RPMI8226 (cell line): ENCODE results near the gene MTUS2.
A peak's percentile ranks its signal among the peaks of the same experiment; 100 is the strongest.

Source experiments
- DNase-seq: peaks from one replicate; pipeline ENCODE4 v3.0.0-alpha.2; 2015

MTUS2 gene

GRCh38 chr13:29039212-29039611 is 219.1 kb downstream of the MTUS2 start:
- DNase-seq, result no peak

GRCh38 chr13:29046588-29046987 is 226.4 kb downstream of the MTUS2 start:
- DNase-seq, result no peak

DNA sequence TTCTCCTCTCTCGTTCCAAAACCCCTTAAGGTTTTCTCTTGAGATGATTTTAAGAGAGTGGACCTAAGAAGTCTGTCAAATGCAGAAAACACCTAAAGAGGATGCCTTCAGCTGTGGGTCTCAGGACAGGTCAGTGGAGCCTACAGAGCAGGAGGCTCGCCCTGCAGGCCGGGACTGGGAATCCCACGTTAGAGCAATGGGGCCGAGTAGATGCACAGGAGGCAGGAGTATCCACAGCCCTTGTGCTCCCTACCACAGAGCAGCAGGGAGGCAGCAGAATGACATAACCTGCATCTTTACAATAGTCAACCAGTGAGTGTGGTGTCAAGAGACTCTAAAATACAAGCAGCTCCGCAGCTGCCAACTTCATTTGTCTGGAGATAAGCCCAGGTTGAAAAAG is 229.4 kb downstream of the MTUS2 start:
- no peak for DNase-seq

- no peak for DNase-seq
Observed at GRCh38 chr13:29050719-29051118, 230.6 kb downstream of the MTUS2 start.

- peak; percentile 31 for DNase-seq
Observed at GRCh38 chr13:29059800-29060199, 239.7 kb downstream of the MTUS2 start.

DNA sequence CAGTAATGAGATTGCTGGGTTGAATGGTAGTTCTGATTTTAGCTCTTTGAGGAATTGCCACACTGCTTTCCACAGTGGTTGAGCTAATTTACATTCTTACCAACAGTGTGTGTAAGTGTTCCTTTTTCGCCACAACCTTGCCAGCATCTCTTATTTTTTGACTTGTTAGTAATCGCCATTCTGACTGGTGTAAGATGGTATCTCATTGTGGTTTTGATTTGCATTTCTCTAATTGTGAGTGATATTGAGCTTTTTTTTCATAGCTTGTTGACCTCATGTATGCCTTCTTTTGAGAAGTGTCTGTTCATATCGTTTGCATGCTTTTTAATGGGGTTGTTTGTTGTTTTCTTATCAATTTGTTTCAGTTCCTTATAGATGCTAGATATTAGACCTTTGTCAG is 245.0 kb downstream of the MTUS2 start:
- no peak for DNase-seq

GRCh38 chr13:29067306-29067945 is 247.3 kb downstream of the MTUS2 start:
- DNase-seq, result no peak

DNA sequence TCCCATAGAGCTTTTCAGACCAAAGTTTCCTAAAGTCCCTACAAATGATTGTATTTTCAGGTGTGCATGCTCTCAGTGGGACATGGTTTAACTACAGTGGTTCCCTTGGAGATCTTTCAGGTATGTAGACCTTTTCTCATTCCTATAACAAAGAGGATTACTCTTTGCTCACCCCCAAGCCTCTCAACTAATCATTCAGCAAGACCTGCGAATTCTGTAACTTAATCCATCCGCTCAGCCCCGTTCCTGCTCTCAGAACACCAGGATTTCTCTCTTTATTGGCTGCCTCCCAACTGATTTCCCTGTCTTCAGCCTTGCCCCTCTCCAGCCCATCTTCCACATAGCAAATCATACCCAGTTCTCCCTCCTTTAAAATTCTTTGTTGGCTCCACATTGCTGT is 253.6 kb downstream of the MTUS2 start:
- DNase-seq, result no peak

DNA sequence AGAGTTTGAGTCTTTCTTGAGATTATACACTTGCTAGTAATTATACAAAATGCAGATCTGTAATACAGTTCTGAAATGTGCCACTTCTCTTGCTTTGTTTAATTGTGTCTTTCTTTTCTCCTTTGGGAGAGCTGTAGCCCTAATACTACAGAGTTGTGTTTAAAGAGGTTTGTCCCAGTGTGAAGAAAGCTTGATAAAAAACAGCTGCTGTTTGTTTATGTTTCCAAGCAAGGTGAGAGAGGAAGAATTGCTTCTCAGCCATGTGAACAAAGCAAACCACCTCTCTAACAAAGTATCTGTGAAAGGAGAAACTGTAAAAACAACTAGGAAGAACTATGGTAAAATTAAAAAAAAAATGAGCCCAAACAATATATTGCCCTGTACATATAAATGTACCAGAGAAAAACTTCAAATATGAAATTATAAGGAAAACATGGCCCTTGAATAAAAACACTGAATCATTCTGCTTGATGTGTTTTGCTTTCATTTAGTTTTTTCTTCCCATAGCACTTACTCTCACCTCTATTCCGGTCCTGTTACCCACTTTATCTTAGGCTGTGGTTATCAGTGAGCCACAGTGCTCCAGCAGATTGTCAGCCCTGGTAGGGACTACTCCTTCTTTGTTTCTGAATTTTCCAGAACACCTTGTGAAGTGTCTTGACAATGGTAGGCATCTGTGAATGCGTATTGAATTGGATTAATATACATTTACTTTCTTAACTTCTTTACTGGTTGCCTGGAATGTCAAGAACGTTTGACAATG is 257.1 kb downstream of the MTUS2 start:
- DNase-seq, result no peak

DNA sequence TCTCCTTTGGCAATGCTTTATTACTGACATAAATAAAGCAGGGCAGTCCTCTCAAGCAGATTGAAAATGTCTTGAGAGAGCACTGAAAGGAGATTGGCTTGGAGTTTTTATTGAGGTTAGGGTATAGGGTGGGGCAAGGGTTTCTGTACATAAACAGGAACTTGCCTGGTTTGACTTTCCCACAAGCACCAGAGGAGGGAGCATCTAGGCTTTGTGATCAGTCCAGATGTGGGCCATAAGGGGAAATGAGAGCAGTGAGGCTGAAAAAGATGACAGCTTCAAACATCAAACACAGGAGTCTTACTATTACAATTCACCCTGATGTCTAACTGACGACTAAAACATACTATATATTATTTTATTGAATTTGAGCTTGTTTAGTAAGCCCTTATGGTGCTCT is 260.9 kb downstream of the MTUS2 start:
- peak; percentile 76 for DNase-seq

GRCh38 chr13:29081697-29082440 is 261.7 kb downstream of the MTUS2 start:
- DNase-seq, result peak; percentile 44

GRCh38 chr13:29099781-29100406 is 279.8 kb downstream of the MTUS2 start:
- no peak for DNase-seq

- no peak for DNase-seq
Observed at GRCh38 chr13:29100758-29101157, 280.6 kb downstream of the MTUS2 start.

DNA sequence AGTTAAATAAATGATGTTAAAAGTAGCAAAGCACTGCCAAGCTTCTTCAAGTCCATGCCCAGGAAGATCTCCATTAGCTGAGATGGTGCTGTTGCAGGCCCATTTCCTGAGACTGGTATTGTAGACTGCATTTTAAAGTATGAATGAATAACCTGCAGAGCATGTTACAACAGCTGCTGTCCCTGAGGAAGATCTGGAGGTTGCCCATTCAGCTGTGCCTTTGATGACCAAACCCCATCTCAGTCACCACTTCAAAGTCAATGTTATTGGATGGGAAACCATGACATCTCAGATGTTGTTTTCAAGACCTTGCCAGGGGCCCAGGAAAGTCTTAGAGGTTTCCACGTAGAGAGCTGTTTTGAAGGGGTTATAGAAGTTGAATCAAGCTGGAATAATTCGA is 281.3 kb downstream of the MTUS2 start:
- no peak for DNase-seq

GRCh38 chr13:29101905-29102304 is 281.8 kb downstream of the MTUS2 start:
- no peak for DNase-seq

GRCh38 chr13:29103065-29103800 is 283.1 kb downstream of the MTUS2 start:
- DNase-seq, result no peak

- no peak for DNase-seq
Observed at GRCh38 chr13:29104461-29104860, 284.3 kb downstream of the MTUS2 start.

DNA sequence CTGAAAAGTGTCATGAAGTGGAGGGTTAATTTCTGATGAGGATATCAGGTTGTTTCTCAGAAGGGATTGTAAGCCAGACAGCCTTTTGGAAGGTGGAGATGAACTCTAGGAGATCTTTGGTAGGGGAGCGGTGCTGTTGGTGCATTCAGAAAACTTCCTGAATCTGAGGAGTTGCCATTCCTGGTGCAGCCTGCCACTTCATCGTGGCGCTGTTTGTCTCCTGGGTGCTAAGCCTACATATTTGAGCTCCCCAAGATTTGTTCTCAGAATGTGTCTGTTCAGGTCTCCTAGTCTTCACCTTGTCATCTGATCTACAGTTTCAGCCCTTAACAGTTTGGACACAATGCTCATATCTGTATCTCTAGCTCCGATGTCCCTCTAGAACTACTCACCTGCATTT is 285.6 kb downstream of the MTUS2 start:
- DNase-seq, result no peak

DNA sequence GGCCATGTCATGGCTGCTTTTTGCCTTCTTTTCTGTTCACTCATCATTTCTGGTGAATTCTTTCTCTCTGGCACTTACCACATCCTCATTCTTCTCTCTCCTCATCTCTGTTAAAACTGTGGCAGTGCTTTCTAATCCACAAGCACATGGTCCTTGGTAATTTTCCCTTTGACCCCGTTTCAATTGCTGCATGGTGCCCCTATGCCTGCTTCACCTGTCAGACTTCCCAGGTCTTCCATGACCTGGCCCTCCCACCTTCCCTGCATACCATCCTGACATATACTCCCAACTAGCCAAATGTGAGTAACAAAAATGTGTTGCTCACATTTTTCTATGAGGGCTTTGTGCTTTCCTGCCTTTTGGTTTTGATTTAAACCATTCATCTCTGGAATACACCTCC is 286.5 kb downstream of the MTUS2 start:
- peak; percentile 31 for DNase-seq

DNA sequence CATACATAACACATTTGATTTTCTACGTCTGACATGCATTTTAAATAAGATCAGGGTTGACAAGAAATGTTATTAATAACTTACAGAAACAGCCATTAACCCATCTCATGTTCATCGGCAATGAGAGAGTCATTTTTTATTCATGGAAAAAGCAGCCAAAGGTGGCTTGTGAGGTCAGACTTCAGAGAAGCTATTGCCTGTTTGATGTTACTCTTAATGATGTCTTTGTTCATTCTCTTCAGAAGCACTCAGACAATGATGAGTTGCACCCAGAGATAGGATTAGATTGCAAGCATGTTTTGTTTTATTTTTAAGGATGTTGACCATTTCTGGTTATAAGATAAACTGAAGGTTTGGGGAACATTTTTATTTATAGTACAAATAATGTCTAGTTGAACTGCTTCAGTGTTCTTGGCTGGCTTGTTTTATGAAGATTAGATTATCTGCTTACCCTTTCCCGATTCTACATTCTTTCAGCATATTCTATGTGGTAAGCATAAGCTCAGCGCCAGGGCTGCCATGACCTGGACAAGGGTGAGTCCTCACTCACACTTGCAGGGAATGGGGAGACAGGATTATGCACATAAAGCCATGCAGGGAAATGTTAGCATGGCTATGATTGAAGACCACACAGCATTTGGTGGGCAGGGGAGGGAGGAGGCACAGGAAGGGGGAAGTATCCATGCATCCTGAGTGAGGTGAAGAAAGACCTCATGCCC is 288.1 kb downstream of the MTUS2 start:
- no peak for DNase-seq

- DNase-seq, result no peak
Observed at GRCh38 chr13:29109987-29110386, 289.8 kb downstream of the MTUS2 start.

DNA sequence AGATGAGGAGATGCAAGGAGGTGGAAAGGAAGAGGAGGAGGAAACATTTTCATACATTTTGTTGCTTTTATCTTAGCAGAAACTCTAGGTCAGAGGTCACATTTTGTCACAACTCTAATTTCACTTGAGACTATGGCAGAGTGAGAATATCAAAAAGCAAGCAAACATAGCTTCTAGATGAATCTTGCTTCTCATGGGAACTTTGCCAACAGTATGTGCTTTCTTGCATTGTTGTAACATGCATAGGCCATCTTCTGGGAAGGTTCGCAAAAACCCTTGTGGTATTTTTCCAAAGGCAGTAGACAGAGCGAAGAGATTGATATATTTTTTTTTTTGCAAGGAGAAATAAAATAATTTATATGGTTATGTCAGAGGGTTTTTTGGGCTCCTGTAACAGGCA is 291.3 kb downstream of the MTUS2 start:
- DNase-seq, result no peak
